Caco-2 (cell line): ENCODE measurements around the gene KLHDC10. TPM values are rescaled to one million over a fixed set of nuclear protein-coding genes. Genes with fewer than 3 reads are reported as not detected.

Source experiments
- BruUV-seq: library from RNA; stranded (reverse); fragments of 400-500 nt; replicated peaks from 2 replicates; lab custom pipeline; 2021; lab: Mats Ljungman, UMichigan
- CTCF ChIA-PET: fragments of 300-600 bp; sonication (Branson Sonifier 250); formaldehyde crosslinking; loops from one replicate; lab custom pipeline; 2022; ENCODE audit warnings: antibody characterized with exemption; lab: Charles Lee
- POLR2A ChIA-PET: fragments of 300-600 bp; sonication (Branson Sonifier 250); formaldehyde crosslinking; loops from one replicate; lab custom pipeline; 2022; ENCODE audit warnings: antibody characterized with exemption; lab: Charles Lee
- DNase-seq, 2 experiments: peaks; one replicate each; pipeline versions ENCODE4 v3.0.0 to v3.0.0-alpha.2; 2020 to 2022
- H3K27me3 ChIP-seq: replicated peaks from 2 replicates; pipeline ENCODE4 v1.6.0; 2011; ENCODE audit warnings: low read length; ENCODE audit not compliant: control insufficient read depth, insufficient read depth
- H3K36me3 ChIP-seq: 2 replicates; pipeline ENCODE4 v1.5.1; 2011; ENCODE audit warnings: low read length; ENCODE audit not compliant: control insufficient read depth, insufficient read depth
- H3K4me1 ChIP-seq: fragments of 250-450 bp; sonication (Bioruptor Pico); 2 replicates; pipeline ENCODE4 v1.5.1; 2020; ENCODE audit warnings: mild to moderate bottlenecking
- H3K4me3 ChIP-seq: 2 replicates; pipeline ENCODE4 v1.5.1; 2011; ENCODE audit warnings: low read depth, mild to moderate bottlenecking, control low read depth, low read length
- H3K9me3 ChIP-seq: fragments of 250-450 bp; sonication (Bioruptor Pico); 2 replicates; pipeline ENCODE4 v1.5.1; 2020; ENCODE audit warnings: mild to moderate bottlenecking, moderate library complexity
- H3K27ac Mint-ChIP-seq: one replicate; pipeline ENCODE4 v1.8.0; 2022; ENCODE audit warnings: mixed read lengths; ENCODE audit not compliant: unreplicated experiment
- H3K27me3 Mint-ChIP-seq: one replicate; pipeline ENCODE4 v1.8.0; 2022; ENCODE audit warnings: mixed read lengths; ENCODE audit not compliant: insufficient read depth, unreplicated experiment
- H3K36me3 Mint-ChIP-seq: one replicate; pipeline ENCODE4 v1.8.0; 2022; ENCODE audit warnings: mild to moderate bottlenecking, mixed read lengths; ENCODE audit not compliant: insufficient read depth, unreplicated experiment
- H3K4me1 Mint-ChIP-seq: one replicate; pipeline ENCODE4 v1.8.0; 2022; ENCODE audit warnings: low read depth, mixed read lengths; ENCODE audit not compliant: unreplicated experiment
- H3K4me3 Mint-ChIP-seq: one replicate; pipeline ENCODE4 v1.8.0; 2022; ENCODE audit warnings: mild to moderate bottlenecking, moderate library complexity, mixed read lengths; ENCODE audit not compliant: unreplicated experiment
- H3K9me3 Mint-ChIP-seq: one replicate; pipeline ENCODE4 v1.8.0; 2022; ENCODE audit warnings: mixed read lengths; ENCODE audit not compliant: unreplicated experiment
- intact Hi-C: fragments of 100-400 bp; cut with micrococcal nuclease; formaldehyde crosslinking; loops from one replicate; pipeline ENCODE4 v1.10.0; 2022; ENCODE audit not compliant: unreplicated experiment
- total RNA-seq: library from RNA; stranded (reverse); gene quantifications from 2 replicates; pipeline ENCODE4 v1.2.3, GENCODE V29; 2022
- TF ChIP-seq, protein P1 (sequence below), 2 experiments: fragments of 200-600 bp in 1 of 2; IDR thresholded peaks; 1 replicate in 1 of 2; 2 replicates in 1 of 2; pipeline versions ENCODE4 v1.5.1 to v1.8.0; 2011 to 2022; ENCODE audit warnings: antibody characterized with exemption in 1 of 2, control low read depth in 1 of 2, inconsistent platforms in 1 of 2, low read depth in 1 of 2, low read length in 1 of 2, mild to moderate bottlenecking in 1 of 2, moderate library complexity in 1 of 2; ENCODE audit not compliant: insufficient read depth in 1 of 2, severe bottlenecking in 1 of 2, unreplicated experiment in 1 of 2

The KLHDC10 gene
- total RNA-seq, 1 experiment from 2014 or later = 22.3 TPM

DNA sequence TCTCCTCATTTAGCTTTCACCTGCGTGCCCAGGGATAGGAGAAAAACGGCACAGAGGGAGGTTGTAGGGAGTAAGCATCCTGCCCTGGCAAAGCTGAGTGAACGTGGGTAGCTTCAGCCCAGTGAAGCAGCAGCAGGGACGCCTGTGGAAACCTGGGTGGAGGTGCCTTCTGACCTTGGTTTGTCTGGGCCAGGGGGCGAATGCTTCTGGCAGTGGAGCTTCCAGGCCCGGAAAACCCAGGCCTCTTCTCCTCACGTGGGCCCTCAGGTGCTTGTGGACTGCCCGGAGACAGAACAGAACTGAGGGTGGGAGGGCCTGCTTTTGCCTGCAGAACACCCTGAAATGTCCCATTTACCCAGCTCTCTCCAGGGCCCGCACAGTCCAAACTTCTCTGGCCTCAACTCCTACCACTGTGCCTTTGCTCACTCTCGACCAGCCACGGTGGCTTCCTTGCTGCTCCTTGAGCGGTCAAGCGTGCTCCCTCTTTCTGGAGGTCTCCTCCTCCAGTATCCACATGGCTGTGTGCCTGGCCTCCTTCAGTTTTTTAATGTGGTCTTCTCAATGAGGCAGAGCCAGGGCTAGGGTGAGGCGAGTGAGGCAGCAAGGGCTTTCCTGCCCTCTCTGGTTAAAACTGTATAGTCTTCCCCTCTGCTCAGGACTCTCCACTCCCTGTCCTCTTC, 72.5 kb downstream of the KLHDC10 start:
- DNase-seq = no peak
- TF ChIP-seq, protein P1, sequence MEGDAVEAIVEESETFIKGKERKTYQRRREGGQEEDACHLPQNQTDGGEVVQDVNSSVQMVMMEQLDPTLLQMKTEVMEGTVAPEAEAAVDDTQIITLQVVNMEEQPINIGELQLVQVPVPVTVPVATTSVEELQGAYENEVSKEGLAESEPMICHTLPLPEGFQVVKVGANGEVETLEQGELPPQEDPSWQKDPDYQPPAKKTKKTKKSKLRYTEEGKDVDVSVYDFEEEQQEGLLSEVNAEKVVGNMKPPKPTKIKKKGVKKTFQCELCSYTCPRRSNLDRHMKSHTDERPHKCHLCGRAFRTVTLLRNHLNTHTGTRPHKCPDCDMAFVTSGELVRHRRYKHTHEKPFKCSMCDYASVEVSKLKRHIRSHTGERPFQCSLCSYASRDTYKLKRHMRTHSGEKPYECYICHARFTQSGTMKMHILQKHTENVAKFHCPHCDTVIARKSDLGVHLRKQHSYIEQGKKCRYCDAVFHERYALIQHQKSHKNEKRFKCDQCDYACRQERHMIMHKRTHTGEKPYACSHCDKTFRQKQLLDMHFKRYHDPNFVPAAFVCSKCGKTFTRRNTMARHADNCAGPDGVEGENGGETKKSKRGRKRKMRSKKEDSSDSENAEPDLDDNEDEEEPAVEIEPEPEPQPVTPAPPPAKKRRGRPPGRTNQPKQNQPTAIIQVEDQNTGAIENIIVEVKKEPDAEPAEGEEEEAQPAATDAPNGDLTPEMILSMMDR (IDR thresholded peaks at IDR 0.05; ENCODE audit: insufficient read depth in 1 of 2, low read depth in 1 of 2, low read length in 1 of 2, severe bottlenecking in 1 of 2, unreplicated experiment in 1 of 2) = no peak
- Histone ChIP-seq H3K4me3 (no peak overlapping the region), H3K4me1 (peaks cover 5% of the 10 kb centered on the region; the same call in 1 of the 2 replicates), H3K36me3 (no peaks in the 10 kb centered on the region), H3K9me3 (no peaks in the 10 kb centered on the region), H3K27me3 (no peaks in the 10 kb centered on the region)
- H3K27me3 Mint-ChIP-seq = no peaks in the 10 kb centered on the region
- H3K4me1 Mint-ChIP-seq = no peaks in the 10 kb centered on the region
- no TSS peak for BruUV-seq
- no peak overlapping the region for H3K27ac Mint-ChIP-seq
- intact Hi-C loops = no loop called here
- no peaks in the 10 kb centered on the region for H3K9me3 Mint-ChIP-seq
- CTCF ChIA-PET = no interaction called here
- H3K4me3 Mint-ChIP-seq = no peak overlapping the region
- H3K36me3 Mint-ChIP-seq = peaks cover 5% of the 10 kb centered on the region
- POLR2A ChIA-PET = no interaction called here

DNA sequence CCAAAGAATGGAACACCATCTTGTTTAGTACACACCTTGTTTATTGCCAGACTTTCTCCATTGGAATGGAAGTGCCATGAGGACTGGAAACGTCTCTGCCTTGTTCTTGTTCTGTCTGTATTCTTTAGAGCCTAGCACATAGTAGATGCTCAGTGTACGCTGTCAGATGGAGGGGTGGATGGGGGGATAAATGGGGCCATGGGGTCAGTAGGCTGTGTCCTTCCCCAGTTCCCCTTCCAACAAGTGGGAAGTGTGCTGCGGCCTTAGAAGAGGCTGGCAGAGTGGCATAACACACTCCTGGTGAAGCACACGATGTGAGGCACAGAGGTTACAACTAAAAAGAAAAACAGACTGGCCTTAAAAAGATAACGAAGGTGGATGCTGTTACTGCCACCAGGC, 73.0 kb downstream of the KLHDC10 start:
- BruUV-seq = no TSS peak
- no peaks in the 10 kb centered on the region for H3K36me3 ChIP-seq
- no peaks in the 10 kb centered on the region for H3K4me1 Mint-ChIP-seq
- peaks cover 5% of the 10 kb centered on the region; the same call in 1 of the 2 replicates for H3K4me1 ChIP-seq
- no peaks in the 10 kb centered on the region for H3K9me3 ChIP-seq
- ChIA-PET CTCF (no interaction called here), POLR2A (no interaction called here)
- H3K9me3 Mint-ChIP-seq = no peaks in the 10 kb centered on the region
- TF ChIP-seq, protein P1 (IDR thresholded peaks at IDR 0.05; ENCODE audit: insufficient read depth in 1 of 2, low read depth in 1 of 2, low read length in 1 of 2, severe bottlenecking in 1 of 2, unreplicated experiment in 1 of 2) = no peak
- H3K36me3 Mint-ChIP-seq = peaks cover 5% of the 10 kb centered on the region
- no peak overlapping the region for H3K4me3 ChIP-seq
- H3K4me3 Mint-ChIP-seq = no peak overlapping the region
- H3K27me3 ChIP-seq = no peaks in the 10 kb centered on the region
- intact Hi-C loops = no loop called here
- no peaks in the 10 kb centered on the region for H3K27me3 Mint-ChIP-seq
- no peak overlapping the region for H3K27ac Mint-ChIP-seq
- DNase-seq = no peak

DNA sequence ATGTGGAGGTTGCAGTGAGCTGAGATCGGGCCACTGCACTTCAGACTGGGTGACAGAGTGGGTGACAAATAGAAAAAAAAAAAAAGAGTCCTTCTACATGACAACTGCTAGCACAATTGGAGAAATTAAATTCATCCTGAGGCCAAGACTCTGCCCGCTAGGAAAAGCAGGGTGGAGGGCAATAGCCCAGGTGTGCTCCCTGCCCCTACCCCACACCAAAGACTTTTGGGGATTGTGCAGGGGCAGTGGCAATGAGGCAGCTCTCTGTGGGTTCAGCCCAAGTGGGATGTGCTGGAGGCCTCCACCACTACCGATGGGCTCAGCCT, 73.6 kb downstream of the KLHDC10 start:
- Mint-ChIP-seq H3K27me3 (no peaks in the 10 kb centered on the region), H3K4me1 (no peaks in the 10 kb centered on the region), H3K9me3 (no peaks in the 10 kb centered on the region), H3K4me3 (no peak overlapping the region), H3K27ac (no peak overlapping the region), H3K36me3 (peaks cover 5% of the 10 kb centered on the region)
- H3K27me3 ChIP-seq = no peaks in the 10 kb centered on the region
- H3K4me3 ChIP-seq = no peak overlapping the region
- H3K4me1 ChIP-seq = peaks cover 5% of the 10 kb centered on the region; the same call in 1 of the 2 replicates
- ChIA-PET POLR2A (no interaction called here), CTCF (no interaction called here)
- no peaks in the 10 kb centered on the region for H3K36me3 ChIP-seq
- TF ChIP-seq, protein P1 (IDR thresholded peaks at IDR 0.05; ENCODE audit: insufficient read depth in 1 of 2, low read depth in 1 of 2, low read length in 1 of 2, severe bottlenecking in 1 of 2, unreplicated experiment in 1 of 2) = no peak
- DNase-seq = no peak
- H3K9me3 ChIP-seq = no peaks in the 10 kb centered on the region
- BruUV-seq = no TSS peak
- intact Hi-C loops = no loop called here
